Measurements from ENCODE around the gene AUTS2.

The AUTS2 gene

GRCh38 chr7:70353330-70353945, 755.2 kb downstream of the AUTS2 start (continued):
- TF ChIP-seq ATF2 (tag by site-specific recombination; IDR thresholded peaks at IDR 0.05; ENCODE audit: low read depth) (no peak), ZNF155 (tag by site-specific recombination; IDR thresholded peaks at IDR 0.05) (no peak), HIC1 (tag by site-specific recombination; IDR thresholded peaks at IDR 0.05) (no peak)

- Histone ChIP-seq H3K9me3 (ENCODE audit: control insufficient read depth, insufficient read depth, low read depth, low read length) (no peaks in the 10 kb centered on the region), H3K4me3 (ENCODE audit: low read depth, low read length) (no peak overlapping the region), H3K27ac (ENCODE audit: extremely low read depth, low read depth, low read length) (no peak overlapping the region), H3K36me3 (ENCODE audit: control insufficient read depth in 2 of 2, insufficient read depth in 1 of 2, low read length in 2 of 2) (no peaks in the 10 kb centered on the region), H3K4me1 (ENCODE audit: control insufficient read depth, insufficient read depth, low read length) (peaks cover 24% of the 10 kb centered on the region)
- POLR2A ChIA-PET: no interaction called here
- TF ChIP-seq SETDB1 (IDR thresholded peaks at IDR 0.05; ENCODE audit: insufficient read length, low read length): no peak
- no peak for TF ChIP-seq SP7 (tag by site-specific recombination; IDR thresholded peaks at IDR 0.05)
- no peak for TF ChIP-seq ZNF510 (tag by site-specific recombination; IDR thresholded peaks at IDR 0.05; ENCODE audit: insufficient replicate concordance)
- no peak for TF ChIP-seq GLI2 (tag by site-specific recombination; IDR thresholded peaks at IDR 0.05; ENCODE audit: borderline replicate concordance, low read depth)
- no peak for TF ChIP-seq ZNF629 (tag by site-specific recombination; IDR thresholded peaks at IDR 0.05)
- TF ChIP-seq SCRT2 (tag by site-specific recombination; IDR thresholded peaks at IDR 0.05): no peak
- no peak for TF ChIP-seq ZNF211 (tag by site-specific recombination; IDR thresholded peaks at IDR 0.05; ENCODE audit: low read depth)
- no peak for TF ChIP-seq ZXDB (tag by site-specific recombination; IDR thresholded peaks at IDR 0.05)
- no peak for TF ChIP-seq ZFP37 (tag by site-specific recombination; IDR thresholded peaks at IDR 0.05)
- no peak for TF ChIP-seq ZNF776 (tag by site-specific recombination; IDR thresholded peaks at IDR 0.05; ENCODE audit: borderline replicate concordance)
- TF ChIP-seq ZNF645 (tag by site-specific recombination; IDR thresholded peaks at IDR 0.05): no peak
- no peak for TF ChIP-seq KLF8 (tag by site-specific recombination; IDR thresholded peaks at IDR 0.05)
- CTCF ChIA-PET: no interaction called here
These were observed 755.7 kb downstream of the AUTS2 start for GRCh38 chr7:70353946-70354335.

GRCh38 chr7:70354409-70355169, 756.3 kb downstream of the AUTS2 start:
- Histone ChIP-seq H3K4me3 (ENCODE audit: low read depth, low read length) (no peak overlapping the region), H3K27ac (ENCODE audit: extremely low read depth, low read depth, low read length) (peak overlapping the region; percentile 89), H3K36me3 (ENCODE audit: control insufficient read depth in 2 of 2, insufficient read depth in 1 of 2, low read length in 2 of 2) (no peaks in the 10 kb centered on the region), H3K9me3 (ENCODE audit: control insufficient read depth, insufficient read depth, low read depth, low read length) (no peaks in the 10 kb centered on the region), H3K4me1 (ENCODE audit: control insufficient read depth, insufficient read depth, low read length) (peaks cover 24% of the 10 kb centered on the region)
- POLR2A ChIA-PET: no interaction called here
- CTCF ChIA-PET: interaction anchor here (0.7 kb wide), 1 partner anchor 24 kb away, joined by 3 read pairs; no protein-coding TSS in a partner anchor
- TF ChIP-seq ZNF311 (tag by site-specific recombination; IDR thresholded peaks at IDR 0.05; ENCODE audit: borderline replicate concordance): no peak
- no peak for TF ChIP-seq KLF9 (tag by site-specific recombination; IDR thresholded peaks at IDR 0.05; ENCODE audit: low read depth)
- TF ChIP-seq AEBP2 (tag by site-specific recombination; IDR thresholded peaks at IDR 0.05; ENCODE audit: borderline replicate concordance): no peak
- no peak for TF ChIP-seq ZNF350 (tag by site-specific recombination; IDR thresholded peaks at IDR 0.05)
- TF ChIP-seq ZSCAN4 (tag by site-specific recombination; IDR thresholded peaks at IDR 0.05): peak; percentile 99
- no peak for TF ChIP-seq ZBTB7A (tag by site-specific recombination; IDR thresholded peaks at IDR 0.05; ENCODE audit: low read depth)
- TF ChIP-seq OSR2 (tag by site-specific recombination; IDR thresholded peaks at IDR 0.05): peak; percentile 22; the same call in 1 of the 2 replicates
- no peak for TF ChIP-seq ZNF776 (tag by site-specific recombination; IDR thresholded peaks at IDR 0.05; ENCODE audit: borderline replicate concordance)
- TF ChIP-seq ZNF585B (tag by site-specific recombination; IDR thresholded peaks at IDR 0.05): no peak
